Lower leg skin (tissue), 4 donors: Measurements from ENCODE around the gene ZDHHC3. TPM values are rescaled to one million over a fixed set of nuclear protein-coding genes. Genes with fewer than 3 reads are reported as not detected.

ENCODE experiments used
- DNase-seq, 2 donors: peaks; one replicate each; pipeline ENCODE4 v3.0.0-alpha.2; 2019; ENCODE audit warnings: low spot score in 2 of 2
- H3K4me3 ChIP-seq: fragments of 200-600 bp; sonication (generic); 2 replicates; pipeline ENCODE4 v1.5.1; 2017; ENCODE audit warnings: mild to moderate bottlenecking, low read depth; ENCODE audit not compliant: poor library complexity, severe bottlenecking
- CTCF ChIP-seq, 3 donors: fragments of 450-650 bp; IDR thresholded peaks; one replicate each; pipeline ENCODE4 v1.5.1; 2016; ENCODE audit warnings: antibody characterized with exemption in 3 of 3, mild to moderate bottlenecking in 3 of 3, moderate library complexity in 2 of 3
- POLR2A ChIP-seq, 2 donors: fragments of 450-650 bp; IDR thresholded peaks; one replicate each; pipeline ENCODE4 v1.6.1; 2016 to 2017; ENCODE audit warnings: antibody characterized with exemption in 2 of 2, mild to moderate bottlenecking in 1 of 2, moderate library complexity in 1 of 2
- WGBS, 2 donors: methylation state at CpG; one replicate each; pipeline ENCODE4 v1.1.5; 2018; 5-methylcytosine and 5-hydroxymethylcytosine counted together
- intact Hi-C: fragments of 100-400 bp; cut with DNase I; formaldehyde crosslinking; loops from one replicate; pipeline ENCODE4 v1.15.0; 2023; ENCODE audit warnings: low total_unique reads
- total RNA-seq, 4 donors: library from RNA; depleted of rRNA; stranded (reverse); fragments of >200 nt; gene quantifications; one replicate each; pipeline ENCODE4 v1.1.0, GENCODE V29; 2016

ZDHHC3 gene
- total RNA-seq, 4 donors from 2014 or later = 146 to 177 (median 159) TPM

GRCh38 chr3:44877333-44877732 lies 98.6 kb downstream of the ZDHHC3 start:
- DNase-seq = no peak
- 91 to 94% methylated on average over 3 of the region's 3 CpGs for WGBS, 2 donors
- no peak for TF ChIP-seq CTCF (IDR thresholded peaks at IDR 0.05)
- no peak for TF ChIP-seq POLR2A (IDR thresholded peaks at IDR 0.05)
- no peak overlapping the region for H3K4me3 ChIP-seq
- intact Hi-C loops = no loop called here

GRCh38 chr3:44875596-44875995 lies 100.4 kb downstream of the ZDHHC3 start:
- intact Hi-C loops = no loop called here
- WGBS, 2 donors = 84 to 86% methylated on average over 3 of the region's 3 CpGs
- no peak for DNase-seq
- H3K4me3 ChIP-seq = no peak overlapping the region
- TF ChIP-seq POLR2A (IDR thresholded peaks at IDR 0.05) (no peak), CTCF (IDR thresholded peaks at IDR 0.05) (no peak)

Other genes with a start within 250 kb of the ZDHHC3 start
- 1 to 10 TPM; 1.1 to 5.8 (median 3.6) TPM for gene ZNF501, start 246.5 kb downstream of the ZDHHC3 start, total RNA-seq
- 10 to 100 TPM; 20.1 to 22.3 (median 20.8) TPM for gene KIAA1143, start 214.6 kb downstream of the ZDHHC3 start, total RNA-seq
- 1 to 10 TPM in 3 of 4 donors, under 1 TPM in 1; 0.79 to 3.5 (median 2.4) TPM for gene KIF15, start 214.4 kb downstream of the ZDHHC3 start, total RNA-seq
- gene TMEM42, start 114.3 kb downstream of the ZDHHC3 start, total RNA-seq = 10 to 100 TPM; 10.1 to 18.3 (median 13.8) TPM
- gene TGM4, start 101.6 kb downstream of the ZDHHC3 start, total RNA-seq = 1 to 10 TPM in 2 of 4 donors, under 1 TPM in 1, not detected in 1; 0.26 to 1.4 (median 1.3) TPM
- gene EXOSC7, start 70 bp upstream of the ZDHHC3 start, total RNA-seq = 100 to 1,000 TPM in 3 of 4 donors, 10 to 100 TPM in 1; 77.4 to 178 (median 133) TPM
- 100 to 1,000 TPM in 1 of 4 donors, 10 to 100 TPM in 3; 15.0 to 113 (median 29.8) TPM for gene CLEC3B, start 50.1 kb upstream of the ZDHHC3 start, total RNA-seq
- gene CDCP1, start 170.2 kb upstream of the ZDHHC3 start, total RNA-seq = 10 to 100 TPM; 43.8 to 79.0 (median 57.1) TPM